Measurements from ENCODE around the gene CD81.

Gene CD81

GRCh38 chr11:2432171-2432621 lies 55.1 kb downstream of the CD81 start:
- no peak for TF ChIP-seq CTCF (IDR thresholded peaks at IDR 0.05; ENCODE audit: low read depth, low read length, missing control alignments)
- no peak overlapping the region for H3K4me3 ChIP-seq (ENCODE audit: low read depth, low read length)
- DNase-seq (ENCODE audit: low read depth), result no peak

- no peak overlapping the region for H3K4me3 ChIP-seq (ENCODE audit: low read depth, low read length)
- DNase-seq (ENCODE audit: low read depth), result no peak
- no peak for TF ChIP-seq CTCF (IDR thresholded peaks at IDR 0.05; ENCODE audit: low read depth, low read length, missing control alignments)
Observed at GRCh38 chr11:2432628-2433071, 55.5 kb downstream of the CD81 start.

- TF ChIP-seq CTCF (IDR thresholded peaks at IDR 0.05; ENCODE audit: low read depth, low read length, missing control alignments), result no peak
- DNase-seq (ENCODE audit: low read depth), result no peak
- H3K4me3 ChIP-seq (ENCODE audit: low read depth, low read length), result no peak overlapping the region
Observed at GRCh38 chr11:2433106-2433925, 56.2 kb downstream of the CD81 start.

- no peak for TF ChIP-seq CTCF (IDR thresholded peaks at IDR 0.05; ENCODE audit: low read depth, low read length, missing control alignments)
- DNase-seq (ENCODE audit: low read depth), result no peak
- no peak overlapping the region for H3K4me3 ChIP-seq (ENCODE audit: low read depth, low read length)
Observed at GRCh38 chr11:2434008-2434407, 56.9 kb downstream of the CD81 start.

GRCh38 chr11:2434506-2435255 lies 57.6 kb downstream of the CD81 start:
- H3K4me3 ChIP-seq (ENCODE audit: low read depth, low read length), result no peak overlapping the region
- TF ChIP-seq CTCF (IDR thresholded peaks at IDR 0.05; ENCODE audit: low read depth, low read length, missing control alignments), result no peak
- no peak for DNase-seq (ENCODE audit: low read depth)

- no peak for DNase-seq (ENCODE audit: low read depth)
- no peak overlapping the region for H3K4me3 ChIP-seq (ENCODE audit: low read depth, low read length)
- no peak for TF ChIP-seq CTCF (IDR thresholded peaks at IDR 0.05; ENCODE audit: low read depth, low read length, missing control alignments)
Observed at GRCh38 chr11:2435288-2436012, 58.3 kb downstream of the CD81 start.

Measured in GM12864 (cell line).